ENCODE results near the gene B4GALT1.

Gene B4GALT1, protein sequence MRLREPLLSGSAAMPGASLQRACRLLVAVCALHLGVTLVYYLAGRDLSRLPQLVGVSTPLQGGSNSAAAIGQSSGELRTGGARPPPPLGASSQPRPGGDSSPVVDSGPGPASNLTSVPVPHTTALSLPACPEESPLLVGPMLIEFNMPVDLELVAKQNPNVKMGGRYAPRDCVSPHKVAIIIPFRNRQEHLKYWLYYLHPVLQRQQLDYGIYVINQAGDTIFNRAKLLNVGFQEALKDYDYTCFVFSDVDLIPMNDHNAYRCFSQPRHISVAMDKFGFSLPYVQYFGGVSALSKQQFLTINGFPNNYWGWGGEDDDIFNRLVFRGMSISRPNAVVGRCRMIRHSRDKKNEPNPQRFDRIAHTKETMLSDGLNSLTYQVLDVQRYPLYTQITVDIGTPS

DNA sequence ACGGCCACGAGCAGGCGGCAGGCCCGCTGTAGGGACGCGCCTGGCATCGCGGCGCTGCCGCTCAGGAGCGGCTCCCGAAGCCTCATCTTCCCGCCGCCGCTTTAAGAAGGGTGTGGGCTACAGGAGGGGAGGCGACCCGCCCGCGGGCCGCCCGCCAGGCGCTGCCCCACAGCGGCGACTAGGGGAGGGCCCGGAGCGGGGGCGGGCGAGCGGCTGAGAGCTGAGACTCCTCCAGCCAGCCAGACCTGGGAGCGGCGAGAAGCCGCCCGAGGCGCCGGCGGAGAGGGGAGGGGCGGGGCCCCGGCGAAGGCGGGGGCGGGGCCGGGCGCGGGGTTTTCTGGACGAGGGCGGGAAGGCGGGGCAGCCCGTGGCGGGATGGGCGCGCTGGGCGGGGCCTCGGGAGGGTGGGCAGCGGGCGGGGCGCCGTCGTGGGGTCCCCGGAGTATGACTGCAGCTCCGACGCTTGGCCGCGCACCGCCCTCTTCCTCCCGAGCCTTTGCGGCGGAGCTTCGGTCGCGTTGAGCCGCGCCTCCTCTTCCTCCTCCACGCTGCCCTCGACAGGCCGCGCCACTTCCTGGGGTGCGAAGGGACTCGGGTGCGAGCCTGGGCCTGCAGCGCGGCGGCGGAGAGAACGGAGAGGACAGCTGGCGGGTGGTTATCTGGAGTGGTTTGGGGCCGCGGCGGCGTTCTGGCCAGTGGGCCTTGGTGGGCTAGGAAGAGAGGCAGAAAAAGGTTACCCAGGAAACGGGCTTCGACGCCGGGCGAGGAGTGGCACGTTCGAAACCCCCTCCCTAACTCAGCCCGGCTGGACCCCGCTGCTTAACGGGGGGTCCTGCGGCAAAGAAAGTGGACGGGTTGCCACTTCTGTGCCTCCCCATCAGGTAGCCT lies at the start of gene B4GALT1:
Gene B4GALT1 (minus strand): TSS at position 253 of the 888 bp plus-strand sequence. CDS start 167 bp downstream, at position 86.
- peak; percentile 95 to 97 for DNase-seq (ENCODE audit: low read depth in 2 of 2)

DNA sequence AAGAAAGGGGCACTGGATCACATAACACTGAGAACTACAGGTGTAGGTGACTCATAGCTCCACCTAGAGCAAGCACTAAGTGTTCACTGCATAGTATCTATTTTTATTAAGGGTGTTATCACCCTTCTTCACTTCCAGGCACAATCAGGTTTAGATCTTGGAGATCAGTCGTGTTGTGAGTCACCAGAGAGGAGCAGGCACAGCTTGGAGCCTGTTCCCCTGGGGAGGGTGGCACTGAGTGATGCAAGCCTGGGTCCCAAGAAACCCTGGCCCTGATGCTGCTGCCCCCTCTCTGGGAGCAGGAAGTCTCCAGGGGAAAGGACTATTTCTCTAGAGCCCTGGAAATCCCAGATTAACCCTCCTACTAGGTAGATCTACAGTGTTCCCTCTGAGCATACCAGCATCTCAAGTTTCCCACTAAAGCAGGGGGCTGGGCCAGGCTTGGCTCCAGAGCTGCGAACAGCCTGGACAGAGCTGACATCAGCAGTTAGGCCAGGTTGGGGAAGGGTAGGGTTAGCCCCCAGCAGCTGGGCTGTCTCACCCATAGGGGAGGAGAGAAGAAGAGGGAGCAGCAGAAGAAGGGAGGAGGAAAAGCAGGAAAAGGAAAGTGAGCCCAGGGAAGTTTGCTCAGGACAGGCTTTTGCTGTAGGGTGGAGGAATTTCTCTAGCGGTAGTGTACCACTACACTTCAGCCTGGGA lies 44.7 kb upstream of the B4GALT1 start:
- no peak for DNase-seq (ENCODE audit: low read depth in 2 of 2)

DNA sequence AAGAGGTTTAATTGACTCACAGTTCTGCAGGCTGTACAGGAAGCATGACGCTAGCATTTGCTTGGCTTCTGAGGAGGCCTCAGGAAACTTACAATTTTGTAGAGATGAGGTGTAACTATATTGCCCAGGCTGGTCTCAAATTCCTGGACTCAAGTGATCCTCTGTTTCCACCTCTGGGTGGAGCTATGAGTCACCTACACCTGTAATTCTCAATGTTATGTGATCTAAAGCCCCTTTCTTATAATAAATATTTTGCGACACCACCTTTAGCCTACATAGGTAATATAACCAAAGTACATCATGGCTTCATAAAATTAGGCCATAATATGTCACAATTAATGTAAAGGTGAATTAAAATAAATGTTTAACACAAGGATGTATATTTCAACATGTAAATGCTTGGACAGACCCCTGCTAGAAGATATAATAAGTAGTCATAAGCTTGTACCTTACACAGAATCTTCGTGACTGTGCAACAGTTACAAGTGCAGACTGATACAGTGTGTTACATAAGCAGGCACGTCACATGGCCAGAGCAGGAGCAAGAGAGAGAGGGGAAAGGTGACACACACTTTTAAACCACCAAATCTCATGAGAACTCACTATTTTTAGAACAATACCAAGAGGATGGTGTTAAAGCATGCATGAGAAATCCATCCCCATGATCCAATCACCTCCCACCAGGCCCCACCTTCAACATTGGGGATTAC lies 43.0 kb upstream of the B4GALT1 start:
- DNase-seq (ENCODE audit: low read depth in 2 of 2): no peak

DNA sequence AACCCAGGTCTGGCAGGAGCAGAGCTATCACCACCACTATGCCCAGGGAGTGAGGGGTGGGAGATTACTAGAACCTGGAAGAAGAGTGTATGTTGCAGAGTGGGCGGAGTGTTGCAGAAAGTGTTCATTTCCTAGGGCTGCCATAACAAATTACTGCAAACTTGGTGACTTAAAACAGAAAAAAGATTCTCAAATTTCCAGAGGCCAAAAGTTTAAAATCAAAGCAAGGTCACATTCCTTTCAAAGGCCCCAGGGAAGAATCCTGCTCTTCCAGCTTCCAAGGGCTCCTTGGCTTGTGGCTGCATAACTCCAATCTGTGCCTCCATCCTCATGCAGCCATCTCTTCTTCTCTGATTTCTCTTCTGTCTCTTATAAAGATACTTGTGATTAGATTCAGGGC lies 42.3 kb upstream of the B4GALT1 start:
- no peak for DNase-seq (ENCODE audit: low read depth in 2 of 2)

DNA sequence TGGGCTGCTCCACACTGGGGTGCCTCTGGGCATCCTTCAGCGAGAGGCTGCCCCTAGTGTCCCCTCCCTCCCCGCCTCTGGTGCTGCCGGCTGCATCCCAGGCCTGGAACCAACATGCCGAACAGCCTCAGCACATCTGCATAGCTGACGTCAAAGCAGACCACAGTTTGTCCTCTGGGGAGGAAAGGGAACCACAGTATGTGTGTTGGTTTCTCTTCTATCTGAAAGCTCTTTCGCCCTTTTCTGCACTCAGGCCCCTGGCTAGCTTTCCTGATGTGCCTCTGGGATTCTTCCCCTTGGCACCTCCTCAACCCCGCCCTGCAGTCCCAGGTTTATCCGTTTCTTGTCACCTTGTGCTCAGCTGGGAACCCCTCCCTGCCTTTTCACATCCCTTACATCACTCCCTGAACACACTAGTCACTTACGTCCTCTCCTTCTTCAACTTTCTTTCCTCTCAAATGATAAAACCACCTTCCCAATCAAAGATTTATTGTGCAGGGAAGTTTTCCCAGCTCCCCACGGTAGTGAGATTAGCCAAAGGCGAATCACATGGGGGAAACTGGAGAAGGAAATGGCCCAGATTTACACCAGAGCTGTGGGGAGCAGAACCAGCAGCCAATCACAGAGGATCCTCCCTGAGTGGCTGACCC lies 35.5 kb upstream of the B4GALT1 start:
- no peak for DNase-seq (ENCODE audit: low read depth in 2 of 2)

DNA sequence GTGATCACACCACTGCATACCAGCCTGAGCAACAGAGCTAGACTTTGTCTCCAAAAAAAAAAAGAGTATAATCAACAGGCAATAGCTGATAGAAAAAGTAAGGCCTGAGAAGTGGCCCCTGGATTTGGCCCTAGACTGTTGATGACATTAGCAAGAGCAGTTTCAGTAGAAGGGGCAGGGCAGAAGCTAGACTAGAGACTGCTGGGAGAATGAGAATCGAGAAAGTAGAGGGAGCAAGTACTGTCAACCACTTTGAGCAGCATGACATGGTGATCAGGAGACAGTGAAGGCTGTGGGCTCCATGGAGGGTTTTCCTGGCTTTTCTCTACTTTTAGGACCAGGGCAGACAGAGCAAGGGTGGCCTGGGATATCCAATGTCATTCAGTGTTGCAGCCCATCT lies 34.9 kb upstream of the B4GALT1 start:
- no peak for DNase-seq (ENCODE audit: low read depth in 2 of 2)

DNA sequence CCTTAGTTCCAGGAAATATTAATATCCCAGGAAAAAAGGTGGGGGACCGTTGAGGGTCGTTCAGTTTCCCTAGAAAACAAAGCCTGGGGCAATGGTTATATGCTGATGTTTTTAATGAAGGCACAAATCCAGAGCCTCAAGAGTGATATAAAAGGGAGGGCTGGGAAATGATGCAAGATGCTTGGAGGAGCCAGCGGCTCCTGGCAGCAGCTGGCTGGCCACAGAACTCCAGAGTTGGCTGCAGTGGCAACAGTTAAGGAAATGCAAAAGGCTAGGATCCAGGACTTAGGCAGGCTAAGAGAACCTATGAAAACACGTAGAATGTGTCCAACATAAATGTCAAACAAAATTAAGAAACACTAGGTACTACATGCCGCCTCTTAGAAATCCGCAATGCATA lies 31.0 kb upstream of the B4GALT1 start:
- DNase-seq (ENCODE audit: low read depth in 2 of 2): no peak

DNA sequence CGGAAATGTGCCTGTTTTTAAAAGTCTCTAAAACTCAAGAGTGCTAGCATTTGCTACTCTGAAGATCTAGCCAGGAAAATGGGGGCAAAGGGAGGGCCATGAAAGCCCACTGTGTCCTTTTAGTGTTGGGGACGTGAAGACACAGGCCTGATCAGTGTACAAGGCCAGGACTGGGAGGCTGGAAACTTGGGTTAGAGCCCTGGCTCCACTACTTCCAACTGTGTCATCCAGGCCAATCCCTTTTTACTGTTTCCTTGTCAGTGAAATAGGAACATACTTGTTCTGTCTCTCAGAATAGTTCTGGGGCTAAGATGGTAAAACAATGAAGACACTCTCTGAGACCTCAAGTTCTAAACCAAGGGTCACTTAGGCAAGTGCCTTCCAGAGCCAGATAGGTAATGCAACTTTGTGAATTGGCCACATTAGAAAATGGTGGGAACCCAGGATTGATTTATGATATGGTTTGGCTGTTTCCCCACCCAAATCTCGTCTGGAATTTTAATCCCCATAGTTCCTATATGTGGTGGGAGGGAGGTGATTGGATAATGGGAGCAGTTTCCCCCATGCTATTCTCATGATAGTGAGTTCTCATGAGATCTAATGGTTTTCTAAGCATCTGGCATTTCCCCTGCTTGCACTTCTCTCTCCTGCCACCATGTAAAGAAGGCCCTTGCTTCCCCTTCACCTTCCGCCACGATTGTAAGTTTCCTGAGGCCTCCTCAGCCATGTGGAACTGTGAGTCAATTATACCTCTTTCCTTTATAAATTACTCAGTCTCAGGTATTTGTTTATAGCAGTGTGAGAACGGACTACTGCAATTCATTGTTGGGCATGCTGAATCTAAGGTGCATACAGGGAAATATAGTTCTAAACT lies 30.4 kb upstream of the B4GALT1 start:
- DNase-seq (ENCODE audit: low read depth in 2 of 2): no peak

DNA sequence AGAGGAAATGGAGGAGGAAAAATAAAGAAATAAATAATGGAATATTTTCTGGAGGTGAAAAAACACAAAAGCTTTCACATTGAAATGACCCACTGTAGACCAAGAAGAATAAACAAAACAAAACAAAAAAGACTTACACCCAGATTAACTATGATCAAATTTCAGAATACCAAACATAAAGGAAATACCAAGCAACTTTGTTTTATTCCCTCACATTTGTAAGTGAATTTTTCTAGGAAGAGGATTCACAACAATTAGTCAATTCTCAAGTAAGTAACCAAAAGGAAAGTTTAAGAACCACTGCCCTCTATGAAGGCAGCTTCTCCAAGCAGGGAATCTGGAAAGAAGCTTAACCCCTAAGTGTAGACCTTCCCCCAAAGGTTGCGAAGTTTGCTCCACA lies 29.6 kb upstream of the B4GALT1 start:
- no peak for DNase-seq (ENCODE audit: low read depth in 2 of 2)

DNA sequence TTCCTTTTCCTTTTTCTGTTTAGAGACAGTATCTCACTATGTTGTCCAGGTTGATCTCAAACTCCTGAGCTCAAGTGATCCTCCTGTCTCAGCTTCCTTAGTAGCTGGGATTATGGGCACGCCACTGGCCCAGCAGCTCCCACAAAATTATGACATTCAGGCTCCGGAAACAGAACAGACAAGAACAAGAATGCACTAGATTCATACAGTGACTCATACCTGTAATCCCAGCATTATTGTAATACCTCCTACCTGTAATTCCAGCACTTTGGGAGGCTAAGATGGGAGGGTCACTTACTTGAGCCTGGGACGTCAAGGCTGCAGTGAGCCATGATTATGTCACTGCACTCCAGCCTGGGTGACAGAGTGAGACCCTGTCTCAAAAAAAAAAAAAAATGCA lies 26.7 kb upstream of the B4GALT1 start:
- DNase-seq (ENCODE audit: low read depth in 2 of 2): no peak

DNA sequence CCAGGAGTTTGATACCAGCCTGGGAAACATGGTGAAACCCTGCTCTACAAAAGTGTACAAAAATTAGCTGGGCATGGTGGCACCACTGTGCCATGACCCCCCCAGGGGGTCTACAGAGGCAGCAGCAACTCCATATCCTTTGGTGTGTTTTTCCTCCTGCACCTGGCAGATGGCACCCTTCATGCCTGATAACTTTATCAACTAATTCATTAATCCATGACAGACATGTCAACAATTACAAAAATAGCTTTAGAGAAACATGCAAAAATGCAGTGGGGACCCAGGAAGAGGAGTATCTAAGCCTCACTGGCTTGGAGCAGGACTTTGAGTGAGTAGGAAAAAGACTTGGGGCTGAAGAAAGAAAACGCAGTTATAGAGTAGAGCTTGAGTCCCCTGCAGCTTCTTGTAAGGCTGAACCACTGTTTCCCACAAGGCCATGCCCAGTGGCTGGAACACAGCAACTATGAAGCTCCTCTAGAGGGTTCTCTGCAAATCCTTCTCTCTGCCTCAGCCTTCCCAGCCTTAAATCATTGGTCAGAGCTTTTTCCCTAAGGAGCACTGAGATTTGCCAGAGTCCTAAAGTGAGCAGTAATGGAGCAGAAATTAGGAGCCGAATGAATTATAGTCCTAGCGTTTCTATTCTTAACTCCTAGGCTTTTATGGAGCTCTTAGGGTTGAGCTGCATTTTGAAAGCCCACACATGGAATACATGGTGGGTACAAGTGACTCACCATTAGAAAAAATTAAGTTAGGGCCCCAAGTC lies 25.5 kb upstream of the B4GALT1 start:
- DNase-seq (ENCODE audit: low read depth in 2 of 2): no peak

DNA sequence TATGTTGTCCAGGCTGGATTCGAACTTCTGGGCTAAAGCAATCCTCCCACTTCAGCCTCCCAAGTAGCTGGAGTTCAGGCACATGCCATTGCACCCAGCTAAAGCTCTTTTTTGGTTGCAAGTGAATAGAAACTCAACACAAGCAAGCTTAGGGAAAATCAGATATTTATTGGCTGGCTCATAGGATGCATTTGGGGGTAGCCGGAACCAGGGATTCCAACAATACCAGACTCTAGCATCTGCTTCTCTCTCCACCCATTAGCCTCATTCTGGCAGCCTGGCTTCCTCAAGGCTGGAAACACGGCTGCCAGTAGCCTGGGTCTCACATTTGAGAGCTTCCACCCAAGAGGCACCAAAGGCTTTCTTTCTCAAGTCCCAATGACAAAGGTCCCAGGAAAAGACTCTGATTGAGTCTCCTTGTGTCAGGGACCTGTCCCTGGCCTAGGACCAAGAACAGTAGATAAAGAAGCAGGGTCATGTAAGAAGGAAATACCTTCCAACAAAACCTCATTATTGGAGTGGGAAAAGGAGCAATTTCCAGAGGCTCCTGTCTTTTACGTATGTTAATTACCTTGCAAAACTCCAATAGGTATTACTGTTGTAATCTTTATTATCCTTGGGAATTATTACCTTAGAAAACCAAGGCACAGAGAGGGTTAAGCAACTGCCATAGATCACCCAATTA lies 23.0 kb upstream of the B4GALT1 start:
- DNase-seq (ENCODE audit: low read depth in 2 of 2): no peak

DNA sequence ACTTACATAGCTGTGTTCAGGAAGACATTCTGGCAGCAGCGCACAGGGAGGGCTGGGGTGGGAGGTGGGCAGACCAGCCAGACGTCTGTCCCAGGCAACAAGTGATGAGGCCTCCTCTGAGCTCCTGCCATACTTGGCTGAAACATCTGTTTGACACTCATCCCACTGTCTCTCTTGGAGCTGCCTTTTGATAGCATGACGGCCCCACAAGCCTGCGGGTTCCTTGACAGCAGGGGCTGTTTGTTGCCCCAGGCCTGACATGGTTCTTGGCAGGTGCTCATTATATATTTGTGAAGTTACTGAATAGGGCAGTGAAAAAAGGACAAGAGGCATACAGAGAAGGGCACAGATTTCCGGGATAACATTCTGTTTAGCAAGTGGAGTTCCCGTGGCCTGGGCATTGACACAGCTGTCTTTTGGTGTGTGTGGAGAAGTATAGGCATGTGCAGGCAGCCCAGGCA lies 22.2 kb upstream of the B4GALT1 start:
- DNase-seq (ENCODE audit: low read depth in 2 of 2): no peak

DNA sequence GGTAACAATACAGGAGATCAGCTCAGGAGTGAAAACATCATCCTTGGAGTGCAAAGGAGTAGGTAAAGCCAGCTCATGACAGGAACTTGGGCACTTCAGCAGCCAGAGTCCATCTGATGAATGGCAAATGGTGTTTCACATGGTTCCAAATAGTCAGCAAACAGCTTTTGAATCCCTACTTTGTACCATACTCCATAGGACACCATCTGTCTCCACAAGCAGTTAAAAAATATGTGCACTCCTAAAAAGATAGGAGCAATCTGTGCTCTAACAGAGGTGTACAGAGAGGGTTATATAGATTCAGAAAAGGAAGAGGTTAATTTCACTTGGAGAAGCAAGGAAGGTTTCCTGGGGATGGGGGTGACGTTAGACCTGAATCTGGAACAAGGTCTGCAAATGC lies 21.6 kb upstream of the B4GALT1 start:
- no peak for DNase-seq (ENCODE audit: low read depth in 2 of 2)

DNA sequence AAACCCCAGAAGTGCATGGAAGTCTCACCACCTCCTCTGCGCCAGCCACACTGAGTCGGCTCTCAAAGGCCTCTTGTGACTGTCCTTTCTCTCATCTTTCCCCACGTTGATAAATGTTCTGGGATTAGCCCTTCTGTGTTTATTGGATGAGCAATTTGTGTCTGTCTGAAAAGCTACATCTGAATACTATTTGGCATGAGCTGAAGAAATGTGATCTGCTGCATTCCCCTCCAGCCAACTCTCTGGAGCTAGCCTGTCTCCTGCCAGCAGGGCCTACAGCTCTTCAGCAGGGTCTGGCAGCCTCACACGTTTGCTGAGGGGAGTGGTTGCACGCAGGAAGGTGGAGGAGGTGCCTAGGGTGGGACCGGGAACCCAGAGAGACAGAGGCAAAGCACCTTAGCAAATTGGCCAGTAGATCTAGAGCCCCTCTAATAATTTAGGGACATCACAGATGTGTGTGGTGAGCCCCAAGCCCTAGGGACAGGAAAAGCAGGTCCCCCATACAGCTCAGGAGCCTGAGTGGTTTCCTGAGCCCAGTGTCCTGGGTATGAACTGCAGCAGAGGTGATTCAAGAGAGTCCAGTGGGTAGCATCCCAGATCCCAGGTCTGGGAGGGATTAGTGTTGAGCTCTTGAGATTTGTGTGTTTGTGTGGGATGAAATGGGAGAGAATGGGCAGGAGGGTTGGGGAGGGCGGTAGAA lies 20.5 kb upstream of the B4GALT1 start:
- DNase-seq (ENCODE audit: low read depth in 2 of 2): no peak

DNA sequence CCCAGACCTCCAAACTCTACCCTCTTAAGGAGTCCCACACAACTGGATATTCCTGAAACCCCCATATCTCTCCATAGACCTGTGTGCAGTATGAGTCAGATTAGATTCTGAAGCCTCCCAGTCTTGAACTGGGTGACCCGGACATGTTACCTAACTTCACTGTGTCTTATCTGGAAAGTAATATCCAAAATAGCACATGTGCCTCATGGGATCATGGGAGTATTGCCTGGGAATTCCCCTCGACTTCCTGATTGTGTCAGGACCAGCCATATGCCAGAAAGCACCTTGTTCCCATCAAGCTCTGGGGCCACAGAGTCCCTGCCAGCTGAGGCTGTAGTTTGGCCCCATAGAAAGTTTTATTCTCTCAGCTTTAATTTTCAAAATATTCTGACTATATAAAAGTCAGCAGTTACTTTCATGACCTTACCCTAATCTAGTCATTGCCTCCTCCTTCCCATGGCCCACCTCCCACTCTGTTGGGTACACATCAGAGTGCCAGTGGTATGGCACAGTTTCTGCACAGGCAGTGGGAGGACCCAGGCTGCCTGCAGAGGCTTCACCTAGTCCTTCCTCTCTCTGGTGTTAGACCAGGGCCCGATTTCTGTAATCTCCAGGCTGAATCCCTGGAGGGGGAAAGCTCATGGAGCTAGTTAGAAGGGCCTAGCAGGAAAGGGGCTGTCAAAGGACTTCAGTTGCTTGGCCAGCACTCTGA lies 19.5 kb upstream of the B4GALT1 start:
- DNase-seq (ENCODE audit: low read depth in 2 of 2): no peak

DNA sequence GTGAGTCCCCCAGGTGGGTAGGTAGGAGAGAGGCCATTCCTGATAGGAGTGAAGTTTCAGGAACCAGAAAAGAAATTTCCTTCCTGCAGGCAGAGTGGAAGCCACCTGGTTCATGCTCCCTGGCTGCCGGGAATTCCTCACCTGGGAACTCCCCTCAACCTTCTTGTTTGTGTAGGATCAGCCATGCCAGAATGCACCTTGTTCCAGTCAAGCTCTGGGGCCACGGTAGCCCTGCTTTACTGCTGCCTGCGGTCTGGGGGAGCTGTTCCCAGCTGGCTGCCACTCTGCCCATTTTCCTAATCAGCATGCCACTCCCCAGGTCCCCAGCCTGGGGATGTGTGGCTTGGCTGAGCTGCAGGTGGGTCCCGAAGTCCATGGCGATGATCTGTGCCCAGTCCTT lies 18.7 kb upstream of the B4GALT1 start:
- DNase-seq (ENCODE audit: low read depth in 2 of 2): no peak

All from activated CD4-positive, alpha-beta T cell treated with anti-CD3 and anti-CD28 coated beads for 24 hours (primary cell).